ENCODE results near the gene RAC3. TPM values are rescaled to one million over a fixed set of nuclear protein-coding genes. Genes with fewer than 3 reads are reported as not detected.

The RAC3 gene
- polyA plus RNA-seq, 2 of the 4 experiments (the other 2 are of a cell fraction), result 9.9 to 21.0 TPM

DNA sequence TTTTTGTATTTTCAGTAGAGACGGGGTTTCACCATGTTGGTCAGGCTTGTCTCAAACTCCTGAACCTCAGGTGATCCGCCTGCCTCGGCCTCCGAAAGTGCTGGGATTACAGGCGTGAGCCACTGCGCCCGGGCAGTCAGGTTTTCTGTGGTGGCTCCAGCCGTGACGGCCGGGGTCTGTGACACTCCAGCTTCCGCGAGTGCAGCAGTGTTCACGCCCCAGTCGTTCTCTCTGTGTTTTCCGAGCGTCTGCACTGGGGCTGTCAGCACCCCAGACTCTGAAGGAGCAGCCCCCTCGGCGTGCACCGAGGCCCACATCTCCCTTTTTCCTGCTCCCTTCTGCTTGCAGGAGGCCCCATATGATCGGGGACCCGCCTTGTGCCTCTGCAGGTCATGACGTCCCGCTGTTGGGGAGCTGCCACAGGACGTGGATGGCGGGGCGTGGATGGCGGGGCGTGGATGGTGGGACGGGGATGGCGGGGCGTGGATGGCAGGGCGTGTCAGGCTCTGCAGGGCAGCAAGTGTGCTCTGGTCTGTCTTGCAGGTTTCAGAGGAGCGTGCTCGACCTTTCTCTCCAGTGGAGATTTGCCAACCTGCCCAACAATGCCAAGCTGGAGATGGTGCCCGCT lies 48.4 kb upstream of the RAC3 start:
- H3K4me2 ChIP-seq, result no peak overlapping the region
- 96% methylated on average over 35 of the region's 35 CpGs for WGBS (ENCODE audit: missing lambda C conversion rate)
- H3K4me1 ChIP-seq, result peaks cover 7% of the 10 kb centered on the region; the same call in 2 of the 3 replicates
- TF ChIP-seq SREBF2 (IDR thresholded peaks at IDR 0.05), result no peak
- TF ChIP-seq, protein P1, sequence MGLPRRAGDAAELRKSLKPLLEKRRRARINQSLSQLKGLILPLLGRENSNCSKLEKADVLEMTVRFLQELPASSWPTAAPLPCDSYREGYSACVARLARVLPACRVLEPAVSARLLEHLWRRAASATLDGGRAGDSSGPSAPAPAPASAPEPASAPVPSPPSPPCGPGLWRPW (IDR thresholded peaks at IDR 0.05), result no peak
- no peak for TF ChIP-seq CHD4 (IDR thresholded peaks at IDR 0.05; ENCODE audit: borderline replicate concordance)
- no peak for TF ChIP-seq NR3C1 (IDR thresholded peaks at IDR 0.05)
- no peak for TF ChIP-seq MAZ (IDR thresholded peaks at IDR 0.05; ENCODE audit: borderline replicate concordance, low read depth, low read length)
- TF ChIP-seq SMC3 (IDR thresholded peaks at IDR 0.05), result no peak
- TF ChIP-seq, protein P2, sequence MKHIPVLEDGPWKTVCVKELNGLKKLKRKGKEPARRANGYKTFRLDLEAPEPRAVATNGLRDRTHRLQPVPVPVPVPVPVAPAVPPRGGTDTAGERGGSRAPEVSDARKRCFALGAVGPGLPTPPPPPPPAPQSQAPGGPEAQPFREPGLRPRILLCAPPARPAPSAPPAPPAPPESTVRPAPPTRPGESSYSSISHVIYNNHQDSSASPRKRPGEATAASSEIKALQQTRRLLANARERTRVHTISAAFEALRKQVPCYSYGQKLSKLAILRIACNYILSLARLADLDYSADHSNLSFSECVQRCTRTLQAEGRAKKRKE (CRISPR knock-in tag; IDR thresholded peaks at IDR 0.05; ENCODE audit: low read depth), result no peak
- TF ChIP-seq ESRRA (IDR thresholded peaks at IDR 0.05; ENCODE audit: borderline replicate concordance, low read length), result no peak
- TF ChIP-seq, protein P3, sequence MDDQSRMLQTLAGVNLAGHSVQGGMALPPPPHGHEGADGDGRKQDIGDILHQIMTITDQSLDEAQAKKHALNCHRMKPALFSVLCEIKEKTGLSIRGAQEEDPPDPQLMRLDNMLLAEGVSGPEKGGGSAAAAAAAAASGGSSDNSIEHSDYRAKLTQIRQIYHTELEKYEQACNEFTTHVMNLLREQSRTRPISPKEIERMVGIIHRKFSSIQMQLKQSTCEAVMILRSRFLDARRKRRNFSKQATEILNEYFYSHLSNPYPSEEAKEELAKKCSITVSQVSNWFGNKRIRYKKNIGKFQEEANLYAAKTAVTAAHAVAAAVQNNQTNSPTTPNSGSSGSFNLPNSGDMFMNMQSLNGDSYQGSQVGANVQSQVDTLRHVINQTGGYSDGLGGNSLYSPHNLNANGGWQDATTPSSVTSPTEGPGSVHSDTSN (IDR thresholded peaks at IDR 0.05), result no peak
- no peak for TF ChIP-seq BHLHE40 (IDR thresholded peaks at IDR 0.05; ENCODE audit: low read depth, low read length)
- no peak for TF ChIP-seq EP300 (IDR thresholded peaks at IDR 0.05)
- TF ChIP-seq, protein P4, sequence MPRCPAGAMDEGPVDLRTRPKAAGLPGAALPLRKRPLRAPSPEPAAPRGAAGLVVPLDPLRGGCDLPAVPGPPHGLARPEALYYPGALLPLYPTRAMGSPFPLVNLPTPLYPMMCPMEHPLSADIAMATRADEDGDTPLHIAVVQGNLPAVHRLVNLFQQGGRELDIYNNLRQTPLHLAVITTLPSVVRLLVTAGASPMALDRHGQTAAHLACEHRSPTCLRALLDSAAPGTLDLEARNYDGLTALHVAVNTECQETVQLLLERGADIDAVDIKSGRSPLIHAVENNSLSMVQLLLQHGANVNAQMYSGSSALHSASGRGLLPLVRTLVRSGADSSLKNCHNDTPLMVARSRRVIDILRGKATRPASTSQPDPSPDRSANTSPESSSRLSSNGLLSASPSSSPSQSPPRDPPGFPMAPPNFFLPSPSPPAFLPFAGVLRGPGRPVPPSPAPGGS (IDR thresholded peaks at IDR 0.05), result no peak
- TF ChIP-seq RFX5 (IDR thresholded peaks at IDR 0.05), result no peak
- TF ChIP-seq, protein P5, sequence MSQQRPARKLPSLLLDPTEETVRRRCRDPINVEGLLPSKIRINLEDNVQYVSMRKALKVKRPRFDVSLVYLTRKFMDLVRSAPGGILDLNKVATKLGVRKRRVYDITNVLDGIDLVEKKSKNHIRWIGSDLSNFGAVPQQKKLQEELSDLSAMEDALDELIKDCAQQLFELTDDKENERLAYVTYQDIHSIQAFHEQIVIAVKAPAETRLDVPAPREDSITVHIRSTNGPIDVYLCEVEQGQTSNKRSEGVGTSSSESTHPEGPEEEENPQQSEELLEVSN (IDR thresholded peaks at IDR 0.05; ENCODE audit: borderline replicate concordance, low read depth), result no peak
- no peak for TF ChIP-seq HEYL (CRISPR knock-in tag; IDR thresholded peaks at IDR 0.05)
- TF ChIP-seq NFE2L2 (conservative IDR thresholded peaks at IDR 0.05; ENCODE audit: low read length), result no peak
- no peak for TF ChIP-seq CHD2 (IDR thresholded peaks at IDR 0.05; ENCODE audit: low read length, partially characterized antibody)
- TF ChIP-seq, protein P6, sequence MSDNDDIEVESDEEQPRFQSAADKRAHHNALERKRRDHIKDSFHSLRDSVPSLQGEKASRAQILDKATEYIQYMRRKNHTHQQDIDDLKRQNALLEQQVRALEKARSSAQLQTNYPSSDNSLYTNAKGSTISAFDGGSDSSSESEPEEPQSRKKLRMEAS (IDR thresholded peaks at IDR 0.05), result no peak
- TF ChIP-seq, protein P7, sequence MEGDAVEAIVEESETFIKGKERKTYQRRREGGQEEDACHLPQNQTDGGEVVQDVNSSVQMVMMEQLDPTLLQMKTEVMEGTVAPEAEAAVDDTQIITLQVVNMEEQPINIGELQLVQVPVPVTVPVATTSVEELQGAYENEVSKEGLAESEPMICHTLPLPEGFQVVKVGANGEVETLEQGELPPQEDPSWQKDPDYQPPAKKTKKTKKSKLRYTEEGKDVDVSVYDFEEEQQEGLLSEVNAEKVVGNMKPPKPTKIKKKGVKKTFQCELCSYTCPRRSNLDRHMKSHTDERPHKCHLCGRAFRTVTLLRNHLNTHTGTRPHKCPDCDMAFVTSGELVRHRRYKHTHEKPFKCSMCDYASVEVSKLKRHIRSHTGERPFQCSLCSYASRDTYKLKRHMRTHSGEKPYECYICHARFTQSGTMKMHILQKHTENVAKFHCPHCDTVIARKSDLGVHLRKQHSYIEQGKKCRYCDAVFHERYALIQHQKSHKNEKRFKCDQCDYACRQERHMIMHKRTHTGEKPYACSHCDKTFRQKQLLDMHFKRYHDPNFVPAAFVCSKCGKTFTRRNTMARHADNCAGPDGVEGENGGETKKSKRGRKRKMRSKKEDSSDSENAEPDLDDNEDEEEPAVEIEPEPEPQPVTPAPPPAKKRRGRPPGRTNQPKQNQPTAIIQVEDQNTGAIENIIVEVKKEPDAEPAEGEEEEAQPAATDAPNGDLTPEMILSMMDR (IDR thresholded peaks at IDR 0.05), result no peak
- ChIA-PET POLR2A (no interaction called here), CTCF (interaction anchor here (1.0 to 5.9 kb wide), 6 partner anchors 21 to 55 kb away, joined by 3 to 45 read pairs (median 7); partner anchors contain the start of genes CENPX, LRRC45, MAFG and NOTUM)
- H3K9me3 ChIP-seq, result no peaks in the 10 kb centered on the region
- H3K4me3 ChIP-seq, result no peak overlapping the region
- DNase-seq (ENCODE audit: low read depth in 1 of 2, low spot score in 1 of 2) (no peak), ATAC-seq (no peak), FAIRE-seq (no peak)
- H3K27ac ChIP-seq, result no peak overlapping the region

Measured in A549 (cell line).